Jurkat, Clone E6-1 (cell line): ENCODE measurements around the gene CAPN10.

Source experiments
- DNase-seq: peaks from one replicate; pipeline ENCODE4 v3.0.0-alpha.2; 2011; ENCODE audit warnings: low read depth, low spot score
- H3K4me3 ChIP-seq: 2 replicates; pipeline ENCODE4 v1.5.1; 2011; ENCODE audit warnings: mild to moderate bottlenecking, low read length, control low read depth, moderate library complexity

Gene CAPN10

GRCh38 chr2:240571314-240571973 lies 15.1 kb upstream of the CAPN10 start:
- DNase-seq = no peak
- H3K4me3 ChIP-seq = no peak overlapping the region

GRCh38 chr2:240572141-240573031 lies 14.1 kb upstream of the CAPN10 start:
- no peak for DNase-seq
- no peak overlapping the region for H3K4me3 ChIP-seq

- no peak overlapping the region for H3K4me3 ChIP-seq
- DNase-seq = no peak
Observed at GRCh38 chr2:240573071-240573515, 13.4 kb upstream of the CAPN10 start.

- DNase-seq = no peak
Observed at GRCh38 chr2:240573516-240574385, 12.8 kb upstream of the CAPN10 start.

GRCh38 chr2:240574386-240575100 lies 12.0 kb upstream of the CAPN10 start:
- DNase-seq = no peak
- no peak overlapping the region for H3K4me3 ChIP-seq

More at GRCh38 chr2:240573516-240574385, 12.8 kb upstream of the CAPN10 start:
- H3K4me3 ChIP-seq = no peak overlapping the region

- no peak for DNase-seq
- no peak overlapping the region for H3K4me3 ChIP-seq
Observed at GRCh38 chr2:240575101-240575965, 11.2 kb upstream of the CAPN10 start.

GRCh38 chr2:240576036-240576435 lies 10.5 kb upstream of the CAPN10 start:
- DNase-seq = no peak
- H3K4me3 ChIP-seq = no peak overlapping the region

- H3K4me3 ChIP-seq = no peak overlapping the region
- DNase-seq = no peak
Observed at GRCh38 chr2:240576436-240577205, 9.9 kb upstream of the CAPN10 start.

GRCh38 chr2:240577281-240578109 lies 9.0 kb upstream of the CAPN10 start:
- H3K4me3 ChIP-seq = no peak overlapping the region
- no peak for DNase-seq

GRCh38 chr2:240578110-240578450 lies 8.5 kb upstream of the CAPN10 start:
- no peak overlapping the region for H3K4me3 ChIP-seq
- DNase-seq = no peak

GRCh38 chr2:240578488-240578887 lies 8.0 kb upstream of the CAPN10 start:
- no peak overlapping the region for H3K4me3 ChIP-seq

GRCh38 chr2:240579071-240579762 lies 7.3 kb upstream of the CAPN10 start:
- no peak overlapping the region for H3K4me3 ChIP-seq
- no peak for DNase-seq

More at GRCh38 chr2:240578488-240578887, 8.0 kb upstream of the CAPN10 start:
- no peak for DNase-seq

GRCh38 chr2:240579771-240580614 lies 6.5 kb upstream of the CAPN10 start:
- no peak overlapping the region for H3K4me3 ChIP-seq
- DNase-seq = peak; percentile 91

- no peak overlapping the region for H3K4me3 ChIP-seq
- no peak for DNase-seq
Observed at GRCh38 chr2:240581811-240582210, 4.7 kb upstream of the CAPN10 start.

GRCh38 chr2:240582781-240583180 lies 3.8 kb upstream of the CAPN10 start:
- H3K4me3 ChIP-seq = no peak overlapping the region
- DNase-seq = no peak
